Endothelial cell of umbilical vein (primary cell): Measurements from ENCODE around the gene CREB3. TPM values are rescaled to one million over a fixed set of nuclear protein-coding genes. Genes with fewer than 3 reads are reported as not detected.

Source experiments
- BruUV-seq: library from RNA; stranded (reverse); fragments of 400-500 nt; replicated peaks from 2 replicates; lab custom pipeline; 2021; lab: Mats Ljungman, UMichigan
- CTCF ChIA-PET: fragments of 300-600, 350-600 bp; sonication (Branson Sonifier 250); formaldehyde crosslinking; loops from one replicate; lab custom pipeline; 2021; ENCODE audit warnings: antibody characterized with exemption, inconsistent platforms; lab: Charles Lee
- POLR2A ChIA-PET: fragments of 300-600, 350-600 bp; sonication (Branson Sonifier 250); formaldehyde crosslinking; loops from one replicate; lab custom pipeline; 2021; ENCODE audit warnings: antibody characterized with exemption, inconsistent platforms; lab: Charles Lee
- DNase-seq: peaks from one replicate; pipeline ENCODE4 v3.0.0-alpha.2; 2011; ENCODE audit warnings: low read depth, low spot score
- FAIRE-seq: peaks from 2 replicates; lab custom pipeline; 2011; peaks lifted over from hg19 to GRCh38; lab: Jason Lieb, UNC
- H2AFZ ChIP-seq: 2 replicates; pipeline ENCODE4 v1.6.0; 2012; ENCODE audit warnings: low read depth, low read length, control low read depth, inconsistent platforms
- H3K27ac ChIP-seq: 2 replicates; pipeline ENCODE4 v1.5.1; 2011; ENCODE audit warnings: low read depth, mild to moderate bottlenecking, control low read depth, low read length, moderate library complexity; ENCODE audit not compliant: insufficient read depth
- H3K27me3 ChIP-seq, 2 experiments: 2 replicates each; pipeline versions ENCODE4 v1.6.0 to v1.6.1; 2011; ENCODE audit warnings: low read length in 2 of 2, mixed read lengths in 1 of 2; ENCODE audit not compliant: control insufficient read depth in 2 of 2, insufficient read depth in 2 of 2
- H3K36me3 ChIP-seq, 2 experiments: 2 replicates in 1 of 2; 3 replicates in 1 of 2; pipeline ENCODE4 v1.5.1; 2011; ENCODE audit warnings: low read length in 2 of 2, mild to moderate bottlenecking in 1 of 2, moderate library complexity in 1 of 2; ENCODE audit not compliant: control insufficient read depth in 2 of 2, insufficient read depth in 2 of 2; ENCODE audit errors: extremely low read depth in 1 of 2
- H3K4me1 ChIP-seq: 3 replicates; pipeline ENCODE4 v1.5.1; 2011; ENCODE audit warnings: mild to moderate bottlenecking, low read length; ENCODE audit not compliant: control insufficient read depth, insufficient read depth; ENCODE audit errors: extremely low read depth
- H3K4me2 ChIP-seq: 2 replicates; pipeline ENCODE4 v1.6.1; 2011; ENCODE audit warnings: low read length, control low read depth, mixed read lengths; ENCODE audit not compliant: insufficient read depth
- H3K4me3 ChIP-seq, 3 experiments: fragments of 200-600 bp in 1 of 3; sonication (generic), shearing (Covaris generic) in 1 of 3; replicated peaks in 1 of 3; 2 replicates each; pipeline ENCODE4 v1.5.1; 2011 to 2016; ENCODE audit warnings: control low read depth in 3 of 3, low read length in 3 of 3, mild to moderate bottlenecking in 2 of 3, inconsistent platforms in 1 of 3, low read depth in 1 of 3, moderate library complexity in 1 of 3; ENCODE audit not compliant: insufficient read depth in 1 of 3
- H3K79me2 ChIP-seq: 2 replicates; pipeline ENCODE4 v1.6.0; 2012; ENCODE audit warnings: low read length, inconsistent platforms; ENCODE audit not compliant: control insufficient read depth, insufficient read depth
- H3K9ac ChIP-seq: replicated peaks from 2 replicates; pipeline ENCODE3; 2011; ENCODE audit warnings: low read length, control low read depth; ENCODE audit not compliant: insufficient read depth; ENCODE audit errors: extremely low read depth
- H3K9me1 ChIP-seq: replicated peaks from 3 replicates; pipeline ENCODE4 v1.6.0; 2011; ENCODE audit warnings: mild to moderate bottlenecking, low read length; ENCODE audit not compliant: control insufficient read depth, insufficient read depth; ENCODE audit errors: extremely low read depth
- H3K9me3 ChIP-seq: replicated peaks from 2 replicates; pipeline ENCODE4 v1.5.1; 2012; ENCODE audit warnings: low read length, inconsistent platforms; ENCODE audit not compliant: control insufficient read depth, insufficient read depth
- H4K20me1 ChIP-seq: replicated peaks from 2 replicates; pipeline ENCODE3; 2011; ENCODE audit warnings: mild to moderate bottlenecking, low read length; ENCODE audit not compliant: control insufficient read depth, insufficient read depth; ENCODE audit errors: extremely low read depth
- EZH2 ChIP-seq: IDR thresholded peaks from 2 replicates; pipeline ENCODE4 v1.6.1; 2012; ENCODE audit warnings: borderline replicate concordance, low read depth, mild to moderate bottlenecking, moderate library complexity, low read length, inconsistent platforms; ENCODE audit not compliant: severe bottlenecking
- FOS ChIP-seq: IDR thresholded peaks from 2 replicates; pipeline ENCODE4 v1.6.1; 2011; ENCODE audit warnings: mild to moderate bottlenecking, low read length, moderate library complexity, borderline replicate concordance; ENCODE audit not compliant: insufficient read depth
- GATA2 ChIP-seq: IDR thresholded peaks from 2 replicates; pipeline ENCODE4 v1.7.0; 2011; ENCODE audit warnings: low read depth, mild to moderate bottlenecking, moderate library complexity, mixed read lengths, low read length; ENCODE audit not compliant: insufficient read length, insufficient read depth
- JUN ChIP-seq: IDR thresholded peaks from 2 replicates; pipeline ENCODE4 v1.6.1; 2011; ENCODE audit warnings: borderline replicate concordance, low read depth; ENCODE audit not compliant: insufficient read length, insufficient read depth
- MYC ChIP-seq: IDR thresholded peaks from one replicate; pipeline ENCODE4 v1.6.1; 2011; ENCODE audit warnings: mild to moderate bottlenecking, low read depth, low read length
- POLR2A ChIP-seq: IDR thresholded peaks from 2 replicates; pipeline ENCODE4 v1.6.1; 2012; ENCODE audit warnings: low read depth, mild to moderate bottlenecking, control low read depth, low read length
- POLR2AphosphoS5 ChIP-seq: IDR thresholded peaks from 2 replicates; pipeline ENCODE4 v1.6.1; 2012; ENCODE audit warnings: low read depth, mild to moderate bottlenecking, control low read depth, low read length, moderate library complexity; ENCODE audit not compliant: insufficient read depth
- dilution Hi-C: fragments of 300-500 bp; cut with MboI; formaldehyde crosslinking; loops from one replicate; pipeline ENCODE4 v1.15.0; 2019; ENCODE audit warnings: low sequenced_read_pairs; ENCODE audit not compliant: extremely low pct_ligation_motif_present
- intact Hi-C: fragments of 100-400 bp; cut with micrococcal nuclease; formaldehyde crosslinking; loops from one replicate; pipeline ENCODE4 v1.10.0; 2022
- polyA plus RNA-seq, 4 experiments: library from polyadenylated mRNA; depleted of rRNA in 3 of 4; stranded (reverse) in 3 of 4; unstranded in 1 of 4; fragments of >200 nt; gene quantifications; 2 replicates each; pipeline versions ENCODE4 v1.2.1 to v1.2.3, GENCODE V29; 2011 to 2012; ENCODE audit warnings: missing spikeins in 1 of 4
- total RNA-seq: library from RNA; stranded (reverse); gene quantifications from 2 replicates; pipeline ENCODE4 v1.2.3, GENCODE V29; 2021
- TF ChIP-seq, protein P1 (sequence below), 2 donors: IDR thresholded peaks; 1 replicate in 1 of 2; 2 replicates in 1 of 2; pipeline ENCODE4 v1.5.1; 2011; ENCODE audit warnings: low read length in 2 of 2, mild to moderate bottlenecking in 2 of 2, moderate library complexity in 2 of 2, control low read depth in 1 of 2, inconsistent platforms in 1 of 2, low read depth in 1 of 2; ENCODE audit not compliant: insufficient read depth in 1 of 2; ENCODE audit errors: extremely low read depth in 1 of 2
- TF ChIP-seq, protein P2 (sequence below): IDR thresholded peaks from 2 replicates; pipeline ENCODE4 v1.6.1; 2011; ENCODE audit not compliant: insufficient read depth, insufficient read length

Gene CREB3
- total and polyA plus RNA-seq, 2 donors (not counting 3 experiments of a cell fraction or from before 2014, with no cell fraction given) = 39.8 to 52.1 TPM

- peak overlapping the region; percentile 14 for H3K4me2 ChIP-seq
- H3K36me3 ChIP-seq = peaks cover 0 to 2% of the 10 kb centered on the region in 2 experiments
- no TSS peak for BruUV-seq
- H3K27ac ChIP-seq = peak overlapping the region; percentile 97
- DNase-seq (peak; percentile 54), FAIRE-seq (peak; percentile 40)
- H3K4me1 ChIP-seq = peaks cover 93% of the 10 kb centered on the region
- TF ChIP-seq, protein P1, sequence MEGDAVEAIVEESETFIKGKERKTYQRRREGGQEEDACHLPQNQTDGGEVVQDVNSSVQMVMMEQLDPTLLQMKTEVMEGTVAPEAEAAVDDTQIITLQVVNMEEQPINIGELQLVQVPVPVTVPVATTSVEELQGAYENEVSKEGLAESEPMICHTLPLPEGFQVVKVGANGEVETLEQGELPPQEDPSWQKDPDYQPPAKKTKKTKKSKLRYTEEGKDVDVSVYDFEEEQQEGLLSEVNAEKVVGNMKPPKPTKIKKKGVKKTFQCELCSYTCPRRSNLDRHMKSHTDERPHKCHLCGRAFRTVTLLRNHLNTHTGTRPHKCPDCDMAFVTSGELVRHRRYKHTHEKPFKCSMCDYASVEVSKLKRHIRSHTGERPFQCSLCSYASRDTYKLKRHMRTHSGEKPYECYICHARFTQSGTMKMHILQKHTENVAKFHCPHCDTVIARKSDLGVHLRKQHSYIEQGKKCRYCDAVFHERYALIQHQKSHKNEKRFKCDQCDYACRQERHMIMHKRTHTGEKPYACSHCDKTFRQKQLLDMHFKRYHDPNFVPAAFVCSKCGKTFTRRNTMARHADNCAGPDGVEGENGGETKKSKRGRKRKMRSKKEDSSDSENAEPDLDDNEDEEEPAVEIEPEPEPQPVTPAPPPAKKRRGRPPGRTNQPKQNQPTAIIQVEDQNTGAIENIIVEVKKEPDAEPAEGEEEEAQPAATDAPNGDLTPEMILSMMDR (IDR thresholded peaks at IDR 0.05; ENCODE audit: extremely low read depth in 1 of 2, insufficient read depth in 1 of 2, low read depth in 1 of 2, low read length in 2 of 2) = no peak
- TF ChIP-seq POLR2A = peak; percentile 66
- no peak for TF ChIP-seq EZH2
- no peak for TF ChIP-seq GATA2
- TF ChIP-seq MYC = peak; percentile 57
- peak; percentile 47 for TF ChIP-seq POLR2AphosphoS5
- no peak for TF ChIP-seq JUN
- TF ChIP-seq, protein P2, sequence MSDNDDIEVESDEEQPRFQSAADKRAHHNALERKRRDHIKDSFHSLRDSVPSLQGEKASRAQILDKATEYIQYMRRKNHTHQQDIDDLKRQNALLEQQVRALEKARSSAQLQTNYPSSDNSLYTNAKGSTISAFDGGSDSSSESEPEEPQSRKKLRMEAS = no peak
- TF ChIP-seq FOS = no peak
- H3K9me3 ChIP-seq = no peaks in the 10 kb centered on the region
- intact Hi-C loops = loop anchor here (2.0 kb wide), 4 partner anchors 13 to 149 kb away; partner anchors contain the start of genes HRCT1 and SPAG8
- dilution Hi-C loops = no loop called here
- peaks cover 7% of the 10 kb centered on the region for H3K79me2 ChIP-seq
- no peaks in the 10 kb centered on the region for H3K27me3 ChIP-seq
- H3K4me3 ChIP-seq = peak overlapping the region in 2 of 3 experiments; percentile 8 to 15
- H4K20me1 ChIP-seq = no peaks in the 10 kb centered on the region
- ChIA-PET POLR2A (interaction anchor here (0.6 to 1.6 kb wide), 3 partner anchors 11 to 33 kb away, joined by 3 to 5 read pairs (median 4); no protein-coding TSS in a partner anchor), CTCF (interaction anchor here (0.7 to 7.2 kb wide), 11 partner anchors 9 to 69 kb away, joined by 3 to 62 read pairs (median 5); partner anchors contain the start of genes CREB3, GBA2, RGP1 and SPAG8)
- peak overlapping the region; percentile 93 for H3K9ac ChIP-seq
- no peaks in the 10 kb centered on the region for H3K9me1 ChIP-seq
- H2AFZ ChIP-seq = no peak overlapping the region
These were observed 24.9 kb downstream of the CREB3 start for GRCh38 chr9:35757226-35757891.
